Panc1 (cell line): Measurements from ENCODE around the gene DCP1A. TPM values are rescaled to one million over a fixed set of nuclear protein-coding genes. Genes with fewer than 3 reads are reported as not detected.

ENCODE experiments used
- ATAC-seq: fragments of 200-7000 bp; cut with Tn5 transposase; 2 replicates; pipeline ENCODE4 v1.9.1; 2020; ENCODE audit warnings: mild to moderate bottlenecking, moderate library complexity
- BruUV-seq: library from RNA; stranded (reverse); fragments of 400-500 nt; replicated peaks from 2 replicates; lab custom pipeline; 2021; lab: Mats Ljungman, UMichigan
- CTCF ChIA-PET: fragments of 300-600 bp; sonication (Branson Sonifier 250); formaldehyde crosslinking; loops from one replicate; lab custom pipeline; 2022; ENCODE audit warnings: antibody characterized with exemption; lab: Charles Lee
- POLR2A ChIA-PET: fragments of 300-600 bp; sonication (Branson Sonifier 250); formaldehyde crosslinking; loops from one replicate; lab custom pipeline; 2022; ENCODE audit warnings: antibody characterized with exemption; lab: Charles Lee
- DNase-seq: peaks from one replicate; pipeline ENCODE4 v3.0.0-alpha.2; 2010; ENCODE audit warnings: low read depth, low spot score
- H3K27ac ChIP-seq: 2 replicates; pipeline ENCODE4 v1.5.1; 2011; ENCODE audit warnings: mild to moderate bottlenecking, low read length, inconsistent platforms
- H3K27me3 ChIP-seq: fragments of 200-500 bp; sonication (Bioruptor generic); 2 replicates; pipeline ENCODE4 v1.6.0; 2014; ENCODE audit warnings: low read length, inconsistent platforms; ENCODE audit not compliant: control insufficient read depth, insufficient read depth
- H3K36me3 ChIP-seq: fragments of 200-500 bp; sonication (Bioruptor generic); 2 replicates; pipeline ENCODE4 v1.5.1; 2014; ENCODE audit warnings: inconsistent platforms, mild to moderate bottlenecking, low read length, moderate library complexity; ENCODE audit not compliant: control insufficient read depth, insufficient read depth
- H3K4me1 ChIP-seq: 2 replicates; pipeline ENCODE4 v1.5.1; 2011; ENCODE audit warnings: inconsistent platforms, mild to moderate bottlenecking, low read length, moderate library complexity; ENCODE audit not compliant: control insufficient read depth, insufficient read depth
- H3K4me3 ChIP-seq, 2 experiments: 2 replicates each; pipeline ENCODE4 v1.5.1; 2011 to 2012; ENCODE audit warnings: low read depth in 2 of 2, low read length in 2 of 2, mild to moderate bottlenecking in 2 of 2, inconsistent platforms in 1 of 2, moderate library complexity in 1 of 2
- H3K9me3 ChIP-seq: fragments of 200-500 bp; sonication (Bioruptor generic); 2 replicates; pipeline ENCODE4 v1.5.1; 2014; ENCODE audit warnings: low read depth, mild to moderate bottlenecking, inconsistent platforms, low read length, moderate library complexity; ENCODE audit not compliant: control insufficient read depth, insufficient read depth
- POLR2AphosphoS5 ChIP-seq: IDR thresholded peaks from 2 replicates; pipeline ENCODE4 v1.6.1; 2012; ENCODE audit warnings: mild to moderate bottlenecking, low read depth, low read length, moderate library complexity
- SIN3A ChIP-seq: IDR thresholded peaks from 2 replicates; pipeline ENCODE4 v1.6.1; 2012; ENCODE audit warnings: low read depth, mild to moderate bottlenecking, low read length, moderate library complexity, borderline replicate concordance; ENCODE audit not compliant: insufficient read depth
- TCF7L2 ChIP-seq: IDR thresholded peaks from 2 replicates; pipeline ENCODE4 v1.6.1; 2011; ENCODE audit warnings: mild to moderate bottlenecking, low read depth, low read length, inconsistent platforms
- in situ Hi-C: cut with HindIII; loops from 2 replicates; pipeline ENCODE4 v1.10.0; 2016; ENCODE audit warnings: low sequenced_read_pairs, low pct_unique_long_range_greater_than_20kb
- intact Hi-C: fragments of 100-400 bp; cut with micrococcal nuclease; formaldehyde crosslinking; loops from one replicate; pipeline ENCODE4 v1.10.0; 2022; ENCODE audit not compliant: unreplicated experiment
- total RNA-seq: library from RNA; stranded (reverse); gene quantifications from one replicate; pipeline ENCODE4 v1.2.1, GENCODE V29; 2021; ENCODE audit not compliant: unreplicated experiment
- TF ChIP-seq, protein P1 (sequence below): fragments of 450-650 bp; IDR thresholded peaks from 2 replicates; pipeline ENCODE4 v1.5.1; 2017; ENCODE audit warnings: mild to moderate bottlenecking
- TF ChIP-seq, protein P2 (sequence below), 2 experiments: IDR thresholded peaks; 2 replicates each; pipeline ENCODE4 v1.6.1; 2011 to 2012; ENCODE audit warnings: low read depth in 2 of 2, control low read depth in 1 of 2, low read length in 1 of 2, mild to moderate bottlenecking in 1 of 2, moderate library complexity in 1 of 2; ENCODE audit not compliant: insufficient read depth in 1 of 2

DCP1A gene
- total RNA-seq, 1 experiment from 2014 or later, result 14.4 TPM

DNA sequence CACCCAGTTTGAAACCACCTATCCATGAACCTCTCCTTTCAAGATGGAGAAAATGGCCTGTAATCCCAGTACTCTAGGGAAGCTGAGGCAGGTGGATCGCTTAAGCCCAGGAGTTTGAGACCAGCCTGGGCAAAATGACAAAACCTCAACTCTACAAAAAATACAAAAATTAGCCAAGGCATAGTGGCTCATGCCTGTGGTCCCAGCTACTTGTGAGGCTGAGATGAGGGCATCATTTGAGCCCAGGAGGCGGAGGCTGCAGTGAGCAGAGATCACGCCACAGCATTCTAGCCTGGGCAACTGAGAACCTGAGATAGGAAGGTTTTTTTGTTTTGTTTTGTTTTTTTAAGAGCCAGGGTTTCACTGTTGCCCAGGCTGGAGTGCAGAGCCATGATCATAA is 96.9 kb downstream of the DCP1A start:
- intact Hi-C loops (no loop called here), in situ Hi-C loops (no loop called here)
- H3K4me3 ChIP-seq, result no peak overlapping the region
- CTCF ChIA-PET, result interaction anchor here (0.9 kb wide), 1 partner anchor 17 kb away, joined by 3 read pairs; no protein-coding TSS in a partner anchor
- TF ChIP-seq, protein P1, sequence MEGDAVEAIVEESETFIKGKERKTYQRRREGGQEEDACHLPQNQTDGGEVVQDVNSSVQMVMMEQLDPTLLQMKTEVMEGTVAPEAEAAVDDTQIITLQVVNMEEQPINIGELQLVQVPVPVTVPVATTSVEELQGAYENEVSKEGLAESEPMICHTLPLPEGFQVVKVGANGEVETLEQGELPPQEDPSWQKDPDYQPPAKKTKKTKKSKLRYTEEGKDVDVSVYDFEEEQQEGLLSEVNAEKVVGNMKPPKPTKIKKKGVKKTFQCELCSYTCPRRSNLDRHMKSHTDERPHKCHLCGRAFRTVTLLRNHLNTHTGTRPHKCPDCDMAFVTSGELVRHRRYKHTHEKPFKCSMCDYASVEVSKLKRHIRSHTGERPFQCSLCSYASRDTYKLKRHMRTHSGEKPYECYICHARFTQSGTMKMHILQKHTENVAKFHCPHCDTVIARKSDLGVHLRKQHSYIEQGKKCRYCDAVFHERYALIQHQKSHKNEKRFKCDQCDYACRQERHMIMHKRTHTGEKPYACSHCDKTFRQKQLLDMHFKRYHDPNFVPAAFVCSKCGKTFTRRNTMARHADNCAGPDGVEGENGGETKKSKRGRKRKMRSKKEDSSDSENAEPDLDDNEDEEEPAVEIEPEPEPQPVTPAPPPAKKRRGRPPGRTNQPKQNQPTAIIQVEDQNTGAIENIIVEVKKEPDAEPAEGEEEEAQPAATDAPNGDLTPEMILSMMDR, result no peak
- TF ChIP-seq POLR2AphosphoS5, result no peak
- TF ChIP-seq, protein P2, sequence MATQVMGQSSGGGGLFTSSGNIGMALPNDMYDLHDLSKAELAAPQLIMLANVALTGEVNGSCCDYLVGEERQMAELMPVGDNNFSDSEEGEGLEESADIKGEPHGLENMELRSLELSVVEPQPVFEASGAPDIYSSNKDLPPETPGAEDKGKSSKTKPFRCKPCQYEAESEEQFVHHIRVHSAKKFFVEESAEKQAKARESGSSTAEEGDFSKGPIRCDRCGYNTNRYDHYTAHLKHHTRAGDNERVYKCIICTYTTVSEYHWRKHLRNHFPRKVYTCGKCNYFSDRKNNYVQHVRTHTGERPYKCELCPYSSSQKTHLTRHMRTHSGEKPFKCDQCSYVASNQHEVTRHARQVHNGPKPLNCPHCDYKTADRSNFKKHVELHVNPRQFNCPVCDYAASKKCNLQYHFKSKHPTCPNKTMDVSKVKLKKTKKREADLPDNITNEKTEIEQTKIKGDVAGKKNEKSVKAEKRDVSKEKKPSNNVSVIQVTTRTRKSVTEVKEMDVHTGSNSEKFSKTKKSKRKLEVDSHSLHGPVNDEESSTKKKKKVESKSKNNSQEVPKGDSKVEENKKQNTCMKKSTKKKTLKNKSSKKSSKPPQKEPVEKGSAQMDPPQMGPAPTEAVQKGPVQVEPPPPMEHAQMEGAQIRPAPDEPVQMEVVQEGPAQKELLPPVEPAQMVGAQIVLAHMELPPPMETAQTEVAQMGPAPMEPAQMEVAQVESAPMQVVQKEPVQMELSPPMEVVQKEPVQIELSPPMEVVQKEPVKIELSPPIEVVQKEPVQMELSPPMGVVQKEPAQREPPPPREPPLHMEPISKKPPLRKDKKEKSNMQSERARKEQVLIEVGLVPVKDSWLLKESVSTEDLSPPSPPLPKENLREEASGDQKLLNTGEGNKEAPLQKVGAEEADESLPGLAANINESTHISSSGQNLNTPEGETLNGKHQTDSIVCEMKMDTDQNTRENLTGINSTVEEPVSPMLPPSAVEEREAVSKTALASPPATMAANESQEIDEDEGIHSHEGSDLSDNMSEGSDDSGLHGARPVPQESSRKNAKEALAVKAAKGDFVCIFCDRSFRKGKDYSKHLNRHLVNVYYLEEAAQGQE (IDR thresholded peaks at IDR 0.05; ENCODE audit: insufficient read depth in 1 of 2, low read depth in 2 of 2, low read length in 1 of 2), result no peak
- no peak for TF ChIP-seq TCF7L2
- no peak for TF ChIP-seq SIN3A
- H3K27ac ChIP-seq, result no peak overlapping the region; the same call in 1 of the 2 replicates
- H3K4me1 ChIP-seq, result peaks cover 32% of the 10 kb centered on the region
- DNase-seq (no peak), ATAC-seq (no peak)
- BruUV-seq, result no TSS peak
- peaks cover under 1% of the 10 kb centered on the region; the same call in 1 of the 2 replicates for H3K36me3 ChIP-seq
- H3K9me3 ChIP-seq, result no peaks in the 10 kb centered on the region
- POLR2A ChIA-PET, result no interaction called here
- H3K27me3 ChIP-seq, result no peaks in the 10 kb centered on the region

DNA sequence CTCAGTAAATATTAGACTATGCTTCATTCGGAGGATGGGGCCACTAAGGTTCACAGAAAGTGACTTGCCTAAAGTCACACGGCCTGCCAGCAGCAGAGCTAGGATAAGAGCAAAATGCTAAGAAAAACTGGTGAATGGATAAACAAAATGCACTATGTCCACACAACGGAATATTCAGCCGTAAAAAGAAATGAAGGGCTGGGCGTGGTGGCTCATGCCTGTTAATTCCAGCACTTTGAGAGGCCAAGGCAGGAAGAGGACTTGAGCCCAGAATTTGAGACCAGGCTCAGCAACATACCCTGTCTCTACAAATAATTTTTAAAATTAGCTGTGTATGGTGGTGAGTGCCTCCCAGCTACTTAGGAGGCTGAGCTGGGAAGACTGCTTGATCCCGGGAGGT is 99.2 kb downstream of the DCP1A start:
- DNase-seq, result no peak
- Histone ChIP-seq H3K4me1 (peaks cover 40% of the 10 kb centered on the region), H3K4me3 (no peak overlapping the region), H3K36me3 (no peaks in the 10 kb centered on the region), H3K27me3 (no peaks in the 10 kb centered on the region), H3K27ac (no peak overlapping the region), H3K9me3 (no peaks in the 10 kb centered on the region)
- in situ Hi-C loops, result no loop called here
- ATAC-seq, result no peak
- BruUV-seq, result no TSS peak
- ChIA-PET CTCF (no interaction called here), POLR2A (no interaction called here)
- intact Hi-C loops, result no loop called here
- TF ChIP-seq, protein P1, result no peak
- TF ChIP-seq SIN3A (no peak), TCF7L2 (no peak), POLR2AphosphoS5 (no peak)
- TF ChIP-seq, protein P2 (IDR thresholded peaks at IDR 0.05; ENCODE audit: insufficient read depth in 1 of 2, low read depth in 2 of 2, low read length in 1 of 2), result no peak
